ENCODE measurements around the gene ANGEL2.
"Not testable (repeated sequence)": the region's sequence is repeated elsewhere in the genome, so short reads cannot be mapped to it uniquely, and the experiment has no call there.

Gene ANGEL2

GRCh38 chr1:212974711-212975110 is 41.0 kb downstream of the ANGEL2 start:
- no peak for DNase-seq

- no peak for DNase-seq
Observed at GRCh38 chr1:212973899-212974298, 41.8 kb downstream of the ANGEL2 start.

- DNase-seq: no peak
Observed at GRCh38 chr1:212973426-212973825, 42.2 kb downstream of the ANGEL2 start.

- no peak for DNase-seq
Observed at GRCh38 chr1:212971312-212971711, 44.4 kb downstream of the ANGEL2 start.

- DNase-seq: no peak
Observed at GRCh38 chr1:212970085-212970484, 45.6 kb downstream of the ANGEL2 start.

- no peak for DNase-seq
Observed at GRCh38 chr1:212968368-212968863, 47.3 kb downstream of the ANGEL2 start.

- DNase-seq: no peak
Observed at GRCh38 chr1:212967801-212968200, 47.9 kb downstream of the ANGEL2 start.

GRCh38 chr1:212966616-212967015 is 49.1 kb downstream of the ANGEL2 start:
- DNase-seq: no peak

GRCh38 chr1:212964993-212965392 is 50.7 kb downstream of the ANGEL2 start:
- DNase-seq: not testable (repeated sequence)

GRCh38 chr1:212964102-212964501 is 51.6 kb downstream of the ANGEL2 start:
- DNase-seq: no peak

GRCh38 chr1:212962509-212962908 is 53.2 kb downstream of the ANGEL2 start:
- no peak for DNase-seq

GRCh38 chr1:212960932-212961331 is 54.7 kb downstream of the ANGEL2 start:
- no peak for DNase-seq

- DNase-seq: no peak
Observed at GRCh38 chr1:212959266-212960220, 56.1 kb downstream of the ANGEL2 start.

- DNase-seq: no peak
Observed at GRCh38 chr1:212958175-212958574, 57.5 kb downstream of the ANGEL2 start.

GRCh38 chr1:212957546-212957945 is 58.1 kb downstream of the ANGEL2 start:
- no peak for DNase-seq

GRCh38 chr1:212955961-212956620 is 59.6 kb downstream of the ANGEL2 start:
- no peak for DNase-seq

- DNase-seq: no peak
Observed at GRCh38 chr1:212955098-212955497, 60.6 kb downstream of the ANGEL2 start.

GRCh38 chr1:212954514-212954913 is 61.2 kb downstream of the ANGEL2 start:
- DNase-seq: no peak

GRCh38 chr1:212953321-212953720 is 62.3 kb downstream of the ANGEL2 start:
- DNase-seq: no peak

- DNase-seq: no peak
Observed at GRCh38 chr1:212952641-212952976, 63.1 kb downstream of the ANGEL2 start.

GRCh38 chr1:212951947-212952640 is 63.6 kb downstream of the ANGEL2 start:
- DNase-seq: no peak

- no peak for DNase-seq
Observed at GRCh38 chr1:212951126-212951946, 64.3 kb downstream of the ANGEL2 start.

Measured in activated CD4-positive, alpha-beta T cell treated with anti-CD3 and anti-CD28 coated beads for 4 hours (primary cell).